ENCODE results near the gene OR6T1.

- TF ChIP-seq POLR2A (IDR thresholded peaks at IDR 0.05; ENCODE audit: extremely low read depth, insufficient read length) (no peak), CTCF (IDR thresholded peaks at IDR 0.05; ENCODE audit: low read depth, low read length) (no peak), MYC (IDR thresholded peaks at IDR 0.05; ENCODE audit: low read depth, low read length) (no peak)
Measured at GRCh38 chr11:123976770-123977560, 33.3 kb upstream of the OR6T1 start.
